ENCODE measurements around the gene SLC7A14.

The SLC7A14 gene

DNA sequence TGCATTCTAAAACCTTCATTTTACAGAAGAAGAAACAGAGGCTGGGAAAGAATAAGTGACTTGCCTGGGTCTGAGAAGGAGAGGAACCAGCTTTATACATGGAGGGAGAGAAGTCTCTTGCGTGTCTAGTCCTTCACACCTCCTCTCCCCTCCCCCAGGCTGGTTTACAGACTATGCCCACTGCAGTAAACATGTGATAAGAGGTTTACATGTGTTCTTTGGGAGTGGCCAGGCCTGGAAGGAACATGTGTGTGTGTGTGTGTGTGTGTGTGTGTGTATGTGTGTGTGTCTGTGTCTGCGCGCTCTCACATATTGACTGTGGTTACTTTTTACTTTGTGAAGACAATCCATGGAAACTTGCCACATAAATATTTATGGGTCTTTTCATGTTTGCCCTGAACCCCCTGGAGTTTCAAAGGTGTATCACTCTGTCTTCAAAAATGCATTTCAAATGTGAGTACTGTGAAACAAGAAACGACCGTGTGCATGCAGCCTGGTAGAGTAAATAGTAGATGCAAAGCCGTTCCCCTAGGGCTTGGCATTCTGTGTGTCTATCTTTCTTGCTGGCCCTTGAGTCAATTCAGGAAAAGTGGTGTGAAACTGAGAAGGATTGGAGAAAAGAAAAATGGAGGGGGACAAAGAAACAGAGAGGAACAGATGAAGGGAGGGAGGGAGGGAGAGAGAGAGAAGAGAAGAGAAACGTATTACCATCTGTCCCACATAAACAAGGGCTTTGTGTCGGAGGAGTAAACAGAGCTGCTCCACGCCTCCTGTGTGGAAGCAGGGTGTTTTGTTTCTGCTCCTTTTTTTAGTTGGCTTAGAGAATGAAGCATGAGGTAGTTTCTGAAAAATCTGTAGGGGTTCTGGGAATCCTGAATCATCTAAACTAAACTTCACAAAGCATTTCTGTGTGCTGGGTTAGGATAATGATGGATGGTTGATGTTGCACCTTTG lies 115.5 kb downstream of the SLC7A14 start:
- no peak for DNase-seq (ENCODE audit: low spot score)

GRCh38 chr3:170469151-170470062 lies 116.5 kb downstream of the SLC7A14 start:
- DNase-seq (ENCODE audit: low spot score): no peak

DNA sequence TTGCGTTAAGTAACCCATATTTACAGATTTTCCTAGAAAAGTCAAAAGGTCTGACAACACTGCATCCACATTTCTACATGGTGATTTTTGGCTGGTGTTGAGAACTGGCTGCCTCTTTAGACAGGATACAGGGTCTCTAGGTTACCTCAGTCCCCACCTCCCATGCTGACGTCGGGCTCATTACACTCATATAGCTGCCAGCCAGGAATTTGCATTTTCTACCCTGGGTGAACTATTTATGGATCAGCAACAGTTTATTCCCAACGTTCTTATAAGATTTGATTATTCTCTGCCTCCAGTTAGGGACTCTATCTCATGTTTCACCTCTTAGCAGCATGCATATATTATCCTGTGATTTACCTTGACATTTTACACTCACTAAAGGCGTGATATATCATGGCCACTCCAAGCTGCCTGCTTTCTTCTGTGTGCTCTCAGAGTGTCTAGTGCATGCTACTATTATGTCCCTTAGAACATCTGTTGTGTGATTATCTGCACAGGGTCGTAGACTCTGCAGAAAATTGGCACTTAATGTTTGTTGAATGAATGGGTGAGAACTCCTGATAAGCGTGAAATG lies 118.2 kb downstream of the SLC7A14 start:
- no peak for DNase-seq (ENCODE audit: low spot score)

GRCh38 chr3:170467007-170467406 lies 118.9 kb downstream of the SLC7A14 start:
- DNase-seq (ENCODE audit: low spot score): no peak

DNA sequence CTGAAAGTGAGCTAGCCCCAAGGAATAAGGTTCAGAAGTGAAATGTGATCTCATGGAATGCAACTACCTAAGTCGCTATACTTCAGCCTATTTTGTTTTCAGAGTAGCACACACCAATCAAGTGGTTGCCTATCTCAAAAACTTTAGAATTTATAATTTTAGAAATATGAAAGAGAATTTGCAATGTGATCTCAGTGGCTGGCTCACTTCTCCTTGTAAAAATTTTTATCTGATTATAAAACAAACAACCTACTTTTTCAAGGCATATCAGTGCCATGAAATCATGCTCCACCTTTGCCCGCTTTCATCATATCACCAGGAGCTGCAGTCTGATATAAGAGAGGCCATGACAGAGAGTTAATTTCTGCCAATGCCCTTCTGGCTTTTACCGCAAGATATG lies 119.9 kb downstream of the SLC7A14 start:
- no peak for DNase-seq (ENCODE audit: low spot score)

DNA sequence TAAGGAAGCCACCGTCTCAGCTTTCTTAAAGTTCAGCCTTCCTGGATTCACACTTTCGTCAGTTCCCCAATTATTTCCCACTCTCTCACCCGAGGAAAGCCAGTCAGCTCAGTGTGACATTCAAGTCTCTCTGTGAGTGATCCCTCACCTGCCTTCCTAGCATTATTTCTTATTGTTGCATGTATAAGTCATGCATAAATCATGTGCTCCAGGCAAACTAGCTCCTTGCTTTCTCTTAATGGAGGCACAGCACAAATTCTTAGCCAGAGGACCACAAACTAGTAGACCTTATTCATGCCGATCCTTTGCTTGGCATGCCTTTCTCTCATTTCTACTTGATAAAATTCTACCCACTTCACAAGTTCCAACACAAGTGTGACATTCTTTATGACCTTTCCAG lies 122.9 kb downstream of the SLC7A14 start:
- DNase-seq (ENCODE audit: low spot score): no peak

DNA sequence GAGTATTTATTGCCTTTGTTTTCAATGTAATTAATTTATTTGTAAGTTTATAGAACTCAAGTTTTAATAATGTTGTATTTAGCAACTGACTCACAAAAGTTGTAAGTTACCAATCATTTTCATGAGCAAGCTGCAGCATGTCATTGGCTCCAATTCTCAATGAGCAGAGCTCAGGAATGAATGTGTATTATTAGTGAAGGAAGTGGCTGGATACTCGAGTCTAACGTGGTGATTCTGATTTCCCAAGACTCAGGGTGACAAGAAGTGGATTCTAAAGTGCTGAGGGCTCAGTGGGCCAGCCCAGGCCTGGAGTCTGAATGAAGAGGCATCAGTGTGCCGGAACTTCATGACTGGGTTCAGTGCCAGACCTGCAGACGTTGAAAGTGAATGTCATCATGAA lies 127.6 kb downstream of the SLC7A14 start:
- no peak for DNase-seq (ENCODE audit: low spot score)

- no peak for DNase-seq (ENCODE audit: low spot score)
Measured at GRCh38 chr3:170454509-170454908, 131.4 kb downstream of the SLC7A14 start.

DNA sequence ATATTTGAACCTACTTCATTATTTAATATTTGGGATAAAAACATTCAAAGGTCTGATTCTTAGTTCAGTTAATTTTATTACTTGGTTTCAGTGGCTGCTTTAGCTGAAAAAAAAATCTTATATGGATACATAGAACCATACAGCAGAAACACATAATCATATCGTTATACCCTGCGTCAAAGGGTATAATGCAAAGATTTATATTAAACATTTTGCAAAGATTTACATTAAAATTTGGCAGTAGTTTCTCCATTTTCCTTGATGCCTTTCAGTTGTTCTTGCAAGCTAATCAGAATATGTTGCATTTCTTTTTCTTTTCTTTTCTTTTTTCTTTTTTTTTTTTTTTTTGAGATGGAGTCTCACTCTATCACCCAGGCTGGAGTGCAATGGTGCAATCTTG lies 135.8 kb downstream of the SLC7A14 start:
- DNase-seq (ENCODE audit: low spot score): no peak

DNA sequence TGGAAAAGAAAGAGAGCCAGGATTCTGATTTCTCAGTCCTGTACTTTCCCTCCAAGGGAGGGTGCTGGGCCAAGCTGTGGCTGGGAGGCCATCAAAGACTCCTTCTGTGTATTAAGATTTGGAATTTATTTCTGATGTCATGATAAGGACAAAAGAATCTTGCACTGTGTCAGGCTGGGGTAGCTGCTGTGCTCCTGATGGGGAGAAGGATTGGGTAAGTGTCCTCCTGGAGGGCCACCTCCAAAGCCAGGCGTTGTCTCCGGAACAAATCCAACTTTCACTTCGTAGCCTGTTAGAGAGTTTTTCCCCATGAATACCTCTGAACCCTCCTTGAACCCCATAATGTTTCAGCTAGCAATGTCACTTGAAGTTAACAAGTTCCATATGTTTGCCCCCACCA lies 137.3 kb downstream of the SLC7A14 start:
- DNase-seq (ENCODE audit: low spot score): no peak

DNA sequence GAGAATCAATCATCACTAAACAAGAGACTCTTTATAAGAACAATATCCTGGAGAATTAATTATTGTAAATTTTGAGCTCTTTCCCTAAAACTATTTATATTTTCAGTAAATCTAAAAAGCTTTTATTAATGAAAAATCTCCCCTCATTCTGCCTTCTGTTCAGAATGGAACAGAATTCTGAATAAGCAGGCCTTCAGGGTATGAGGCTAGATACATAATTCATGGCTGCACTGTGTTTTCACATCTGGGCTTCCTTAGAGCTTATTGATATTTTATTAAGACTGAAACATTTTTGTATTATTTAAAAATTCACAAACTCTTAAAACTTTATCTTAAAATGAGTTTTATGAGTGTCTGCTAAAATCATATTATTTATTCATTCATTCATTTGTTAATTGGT lies 142.4 kb downstream of the SLC7A14 start:
- no peak for DNase-seq (ENCODE audit: low spot score)

GRCh38 chr3:170442947-170443346 lies 142.9 kb downstream of the SLC7A14 start:
- DNase-seq (ENCODE audit: low spot score): no peak

DNA sequence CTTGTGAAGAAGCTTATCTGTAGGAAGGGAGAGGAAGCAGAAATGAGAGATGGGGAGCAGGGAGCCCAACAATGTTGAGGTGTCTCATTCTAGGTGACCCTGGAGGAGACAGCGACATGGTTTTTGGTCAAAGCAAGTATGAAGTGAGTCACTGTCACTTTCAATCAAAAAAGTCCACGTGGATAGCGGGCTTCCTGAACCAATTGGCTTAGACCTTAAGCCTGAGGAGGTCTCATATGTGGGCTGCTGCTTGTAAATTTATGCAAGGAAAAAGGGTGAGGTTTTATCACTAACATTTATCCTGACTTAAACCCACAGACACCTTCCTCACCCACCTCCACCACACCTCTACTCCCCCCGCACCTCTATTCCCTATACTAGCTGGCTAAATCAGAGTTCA lies 144.5 kb downstream of the SLC7A14 start:
- DNase-seq (ENCODE audit: low spot score): no peak

GRCh38 chr3:170440344-170440743 lies 145.5 kb downstream of the SLC7A14 start:
- DNase-seq (ENCODE audit: low spot score): no peak

DNA sequence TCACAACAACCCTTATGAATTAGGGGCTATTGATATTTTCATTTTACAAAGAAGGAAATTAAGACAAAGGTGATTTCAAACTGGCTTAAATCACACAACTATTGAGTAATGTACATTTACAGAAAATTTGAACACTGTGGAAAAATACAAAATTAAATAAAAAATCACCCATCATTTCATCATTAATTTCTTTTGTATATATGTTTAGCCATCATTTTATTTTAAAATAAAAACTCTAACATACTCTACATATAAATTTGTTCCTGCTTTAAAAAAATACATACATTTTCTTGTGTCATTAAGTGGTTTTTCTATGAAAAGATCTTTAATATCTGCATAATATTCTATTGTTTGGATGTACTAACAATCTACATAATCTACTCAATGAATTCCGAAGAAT lies 147.0 kb downstream of the SLC7A14 start:
- DNase-seq (ENCODE audit: low spot score): no peak

DNA sequence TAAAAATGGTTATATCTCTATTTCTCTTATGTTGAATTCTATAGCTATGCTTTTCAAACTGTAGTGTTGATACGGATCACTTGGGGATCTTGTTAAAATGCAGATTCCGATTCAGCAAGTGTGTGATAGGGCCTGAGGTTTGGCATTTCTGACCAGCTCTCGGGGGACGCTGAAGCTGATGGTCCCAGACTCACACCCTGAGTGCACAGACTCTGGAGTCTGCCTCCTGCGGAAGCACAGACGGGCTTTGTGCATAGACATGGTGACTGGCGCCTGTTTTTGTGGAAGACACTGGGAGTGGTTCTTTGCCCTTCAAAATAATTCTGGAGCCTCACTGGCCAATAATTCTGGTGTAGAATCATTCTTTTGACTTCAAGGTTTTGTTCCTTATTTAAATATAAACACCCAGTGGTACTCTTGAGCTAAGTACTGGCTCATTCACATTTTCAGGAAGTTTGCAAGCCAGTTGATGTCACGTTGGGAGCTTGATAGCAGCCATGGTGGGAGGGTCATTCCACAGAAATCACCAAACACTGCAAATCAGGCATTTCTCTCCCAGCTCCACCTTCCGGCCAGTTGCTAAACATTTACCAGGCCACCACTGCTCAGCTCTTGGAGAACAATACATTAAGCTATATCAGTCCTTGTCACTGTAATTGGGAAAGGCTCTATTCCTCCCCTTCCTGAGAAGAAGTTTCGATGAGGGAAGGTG lies 148.0 kb downstream of the SLC7A14 start:
- DNase-seq (ENCODE audit: low spot score): no peak

GRCh38 chr3:170437176-170437575 lies 148.7 kb downstream of the SLC7A14 start:
- no peak for DNase-seq (ENCODE audit: low spot score)

DNA sequence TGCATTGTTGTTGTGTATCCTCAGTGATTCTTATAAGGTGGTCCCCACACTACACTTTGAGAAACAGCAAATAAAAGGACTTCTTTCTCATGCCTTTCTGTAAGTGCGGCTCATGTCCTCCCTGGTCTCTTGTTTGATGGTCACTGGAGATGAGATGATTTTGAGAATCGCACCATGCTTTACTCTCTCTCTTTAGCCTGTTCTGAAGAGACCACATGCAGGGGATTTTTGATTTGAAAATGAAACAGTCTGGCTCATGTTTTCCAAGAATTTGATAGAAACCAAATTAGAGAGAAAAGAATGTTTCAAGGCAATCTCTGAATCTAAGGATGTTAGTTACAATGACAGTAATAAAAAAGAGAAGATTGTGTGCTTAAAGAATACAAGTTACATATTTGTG lies 149.2 kb downstream of the SLC7A14 start:
- DNase-seq (ENCODE audit: low spot score): no peak

DNA sequence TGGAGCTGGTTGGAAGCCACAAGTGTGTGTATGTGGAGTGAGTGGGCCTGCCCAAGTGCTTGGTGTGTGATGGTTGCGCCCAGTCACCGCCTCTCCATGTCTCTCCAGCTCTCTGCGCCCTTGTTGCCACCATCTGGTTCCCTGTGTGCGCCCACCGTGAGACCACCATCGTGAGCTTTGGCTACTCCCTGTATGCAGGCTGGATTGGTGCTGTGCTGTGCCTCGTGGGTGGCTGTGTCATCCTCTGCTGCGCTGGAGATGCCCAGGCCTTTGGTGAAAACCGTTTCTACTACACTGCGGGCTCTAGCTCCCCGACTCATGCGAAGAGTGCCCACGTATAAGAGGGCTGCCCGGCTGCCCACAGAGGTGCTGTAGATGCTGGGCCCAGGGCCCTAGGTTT lies 153.5 kb downstream of the SLC7A14 start:
- DNase-seq (ENCODE audit: low spot score): no peak

GRCh38 chr3:170431054-170431453 lies 154.8 kb downstream of the SLC7A14 start:
- DNase-seq (ENCODE audit: low spot score): no peak

DNA sequence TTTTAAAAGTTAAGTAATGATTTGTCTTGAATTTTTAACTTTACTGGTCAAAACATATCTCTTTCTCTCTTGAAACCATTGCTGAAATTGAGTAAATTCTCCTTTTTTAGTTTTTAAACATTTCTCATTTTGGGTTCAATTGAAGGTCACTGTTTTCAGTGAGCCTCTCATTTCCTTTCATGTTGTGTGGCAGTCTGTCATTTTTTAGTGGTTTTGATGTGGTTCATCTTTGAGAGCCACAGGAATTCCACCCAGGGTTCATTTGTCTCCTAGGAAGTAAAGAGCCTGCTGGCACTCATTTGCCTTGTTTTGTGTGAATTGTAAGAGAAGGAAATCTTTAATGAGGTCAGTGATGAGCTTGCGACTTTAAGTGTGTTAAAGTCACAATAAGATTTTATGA lies 156.8 kb downstream of the SLC7A14 start:
- DNase-seq (ENCODE audit: low spot score): no peak

- DNase-seq (ENCODE audit: low spot score): no peak
Measured at GRCh38 chr3:170428095-170428494, 157.8 kb downstream of the SLC7A14 start.

All from CD4-positive, alpha-beta T cell treated with Interleukin-6 at 100 ng/mL for 8 hours (primary cell).